Mesendoderm (in vitro differentiated cells): Measurements from ENCODE around the gene DAGLA.

Experiments
- DNase-seq: peaks from one replicate; pipeline ENCODE4 v3.0.0; 2013
- H2AK5ac ChIP-seq: 2 replicates; pipeline ENCODE4 v1.6.1; 2013; ENCODE audit warnings: low read length, inconsistent platforms
- H2BK120ac ChIP-seq: 2 replicates; pipeline ENCODE4 v1.6.1; 2013; ENCODE audit warnings: low read depth, mild to moderate bottlenecking, low read length, moderate library complexity, mixed read lengths
- H2BK15ac ChIP-seq: replicated peaks from 2 replicates; pipeline ENCODE4 v1.6.1; 2013; ENCODE audit warnings: low read depth, mild to moderate bottlenecking, moderate library complexity
- H2BK5ac ChIP-seq: 2 replicates; pipeline ENCODE4 v1.6.1; 2013; ENCODE audit warnings: low read length, inconsistent platforms
- H3K18ac ChIP-seq: 2 replicates; pipeline ENCODE4 v1.6.1; 2013; ENCODE audit warnings: mild to moderate bottlenecking, low read length, mixed read lengths
- H3K23ac ChIP-seq: one replicate; pipeline ENCODE4 v1.6.1; 2013; ENCODE audit warnings: low read length
- H3K27ac ChIP-seq: 2 replicates; pipeline ENCODE4 v1.5.1; 2013; ENCODE audit warnings: low read depth, mild to moderate bottlenecking, inconsistent platforms, low read length, moderate library complexity
- H3K27me3 ChIP-seq: 2 replicates; pipeline ENCODE4 v1.6.1; 2013; ENCODE audit warnings: low read length, control low read depth, mild to moderate bottlenecking, inconsistent platforms; ENCODE audit not compliant: insufficient read depth, poor library complexity
- H3K36me3 ChIP-seq: 2 replicates; pipeline ENCODE4 v1.6.1; 2013; ENCODE audit warnings: low read length, inconsistent platforms; ENCODE audit not compliant: control insufficient read depth, insufficient read depth
- H3K4ac ChIP-seq: one replicate; pipeline ENCODE4 v1.6.1; 2013; ENCODE audit warnings: low read depth, mild to moderate bottlenecking, low read length, moderate library complexity
- H3K4me1 ChIP-seq: 2 replicates; pipeline ENCODE4 v1.6.1; 2013; ENCODE audit warnings: low read depth, low read length, inconsistent platforms; ENCODE audit not compliant: control insufficient read depth
- H3K4me2 ChIP-seq: 2 replicates; pipeline ENCODE4 v1.6.1; 2013; ENCODE audit warnings: low read length
- H3K4me3 ChIP-seq: 2 replicates; pipeline ENCODE4 v1.5.1; 2013; ENCODE audit warnings: mild to moderate bottlenecking, low read length
- H3K56ac ChIP-seq: one replicate; pipeline ENCODE4 v1.6.1; 2013; ENCODE audit warnings: low read length
- H3K79me1 ChIP-seq: 2 replicates; pipeline ENCODE4 v1.6.1; 2013; ENCODE audit warnings: low read length, inconsistent platforms
- H3K79me2 ChIP-seq: 2 replicates; pipeline ENCODE4 v1.6.1; 2013; ENCODE audit warnings: mild to moderate bottlenecking, low read length; ENCODE audit not compliant: control insufficient read depth, insufficient read depth
- H3K9ac ChIP-seq: 2 replicates; pipeline ENCODE4 v1.6.1; 2013; ENCODE audit warnings: low read length, inconsistent platforms
- H4K5ac ChIP-seq: one replicate; pipeline ENCODE4 v1.6.1; 2013; ENCODE audit warnings: low read length
- H4K8ac ChIP-seq: one replicate; pipeline ENCODE4 v1.6.1; 2013; ENCODE audit warnings: low read depth, mild to moderate bottlenecking, control low read depth, low read length, moderate library complexity
- WGBS: extraction: QIAGEN DNeasy Blood & Tissue Kit; methylation state at CpG from one replicate; pipeline ENCODE4 v1.1.7; 2013; ENCODE audit warnings: low lambda C conversion rate, missing lambda C conversion rate; ENCODE audit not compliant: insufficient coverage; ENCODE audit errors: extremely low coverage; 5-methylcytosine and 5-hydroxymethylcytosine counted together

DAGLA gene

GRCh38 chr11:61762223-61762615 lies 82.0 kb downstream of the DAGLA start:
- H2AK5ac ChIP-seq, result no peak overlapping the region
- no peak overlapping the region for H3K56ac ChIP-seq
- H3K23ac ChIP-seq, result no peak overlapping the region
- no peak overlapping the region for H2BK15ac ChIP-seq
- no peak overlapping the region for H2BK120ac ChIP-seq
- H3K4me2 ChIP-seq, result no peak overlapping the region
- H4K8ac ChIP-seq, result no peak overlapping the region
- H3K4ac ChIP-seq, result no peak overlapping the region
- no peak overlapping the region for H3K27ac ChIP-seq
- H3K79me1 ChIP-seq, result no peaks in the 10 kb centered on the region
- WGBS, result no CpG with 5 or more reads among the region's 10 CpGs
- H3K79me2 ChIP-seq, result no peaks in the 10 kb centered on the region
- no peak overlapping the region for H3K9ac ChIP-seq
- no peaks in the 10 kb centered on the region for H3K4me1 ChIP-seq
- H3K18ac ChIP-seq, result no peak overlapping the region
- no peak overlapping the region for H2BK5ac ChIP-seq
- no peak overlapping the region for H4K5ac ChIP-seq
- no peak for DNase-seq
- no peaks in the 10 kb centered on the region for H3K36me3 ChIP-seq
- no peak overlapping the region for H3K4me3 ChIP-seq
- H3K27me3 ChIP-seq, result no peaks in the 10 kb centered on the region

DNA sequence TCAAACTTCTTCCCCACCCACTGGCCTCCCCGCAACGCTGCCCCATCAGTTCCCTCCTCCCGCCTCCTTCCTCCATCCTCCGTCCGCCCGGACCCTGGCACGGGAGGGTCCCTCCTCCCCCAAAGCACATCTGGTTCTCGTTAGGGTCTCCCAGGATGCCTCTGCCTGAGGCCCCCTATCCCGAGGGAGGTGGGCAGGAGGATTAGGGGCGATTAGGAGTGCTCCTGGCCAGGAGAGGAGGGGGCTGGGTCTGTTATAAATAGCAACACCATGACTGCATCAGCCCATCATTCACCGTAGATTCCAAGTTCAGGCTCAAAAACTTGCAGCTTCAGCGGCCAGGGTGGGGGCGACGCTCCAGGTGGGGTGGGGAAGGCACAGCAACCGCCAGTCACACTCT lies 82.6 kb downstream of the DAGLA start:
- Histone ChIP-seq H3K27me3 (no peaks in the 10 kb centered on the region), H3K23ac (no peak overlapping the region), H4K8ac (no peak overlapping the region), H3K4me3 (no peak overlapping the region), H3K36me3 (no peaks in the 10 kb centered on the region), H3K18ac (no peak overlapping the region), H3K56ac (no peak overlapping the region), H3K4me1 (no peaks in the 10 kb centered on the region), H3K79me2 (no peaks in the 10 kb centered on the region), H2BK15ac (no peak overlapping the region), H2AK5ac (no peak overlapping the region), H3K4me2 (no peak overlapping the region), H2BK120ac (no peak overlapping the region), H3K79me1 (no peaks in the 10 kb centered on the region), H2BK5ac (no peak overlapping the region), H3K9ac (no peak overlapping the region), H3K4ac (no peak overlapping the region), H3K27ac (no peak overlapping the region), H4K5ac (no peak overlapping the region)
- WGBS, result no CpG with 5 or more reads among the region's 15 CpGs
- DNase-seq, result no peak

GRCh38 chr11:61763930-61764605 lies 83.9 kb downstream of the DAGLA start:
- Histone ChIP-seq H3K4ac (no peak overlapping the region), H3K79me1 (no peaks in the 10 kb centered on the region), H3K27me3 (no peaks in the 10 kb centered on the region), H2BK120ac (no peak overlapping the region), H2BK15ac (no peak overlapping the region), H3K79me2 (no peaks in the 10 kb centered on the region), H3K56ac (no peak overlapping the region), H2BK5ac (no peak overlapping the region), H3K18ac (no peak overlapping the region), H3K4me1 (no peaks in the 10 kb centered on the region), H4K8ac (no peak overlapping the region), H3K4me3 (no peak overlapping the region), H3K23ac (no peak overlapping the region), H4K5ac (no peak overlapping the region), H3K36me3 (no peaks in the 10 kb centered on the region), H3K4me2 (no peak overlapping the region), H2AK5ac (no peak overlapping the region), H3K27ac (no peak overlapping the region), H3K9ac (no peak overlapping the region)
- DNase-seq, result no peak
- no CpG with 5 or more reads among the region's 23 CpGs for WGBS

GRCh38 chr11:61764606-61765260 lies 84.5 kb downstream of the DAGLA start:
- Histone ChIP-seq H3K4me1 (no peaks in the 10 kb centered on the region), H3K36me3 (no peaks in the 10 kb centered on the region), H3K56ac (no peak overlapping the region), H3K79me2 (no peaks in the 10 kb centered on the region), H3K4me3 (no peak overlapping the region), H2BK15ac (no peak overlapping the region), H3K4me2 (no peak overlapping the region), H3K18ac (no peak overlapping the region), H4K5ac (no peak overlapping the region), H3K79me1 (no peaks in the 10 kb centered on the region), H4K8ac (no peak overlapping the region), H2BK120ac (no peak overlapping the region), H3K4ac (no peak overlapping the region), H2BK5ac (no peak overlapping the region), H3K27me3 (no peaks in the 10 kb centered on the region), H2AK5ac (no peak overlapping the region), H3K9ac (no peak overlapping the region), H3K23ac (no peak overlapping the region), H3K27ac (no peak overlapping the region)
- DNase-seq, result no peak
- no CpG with 5 or more reads among the region's 22 CpGs for WGBS

DNA sequence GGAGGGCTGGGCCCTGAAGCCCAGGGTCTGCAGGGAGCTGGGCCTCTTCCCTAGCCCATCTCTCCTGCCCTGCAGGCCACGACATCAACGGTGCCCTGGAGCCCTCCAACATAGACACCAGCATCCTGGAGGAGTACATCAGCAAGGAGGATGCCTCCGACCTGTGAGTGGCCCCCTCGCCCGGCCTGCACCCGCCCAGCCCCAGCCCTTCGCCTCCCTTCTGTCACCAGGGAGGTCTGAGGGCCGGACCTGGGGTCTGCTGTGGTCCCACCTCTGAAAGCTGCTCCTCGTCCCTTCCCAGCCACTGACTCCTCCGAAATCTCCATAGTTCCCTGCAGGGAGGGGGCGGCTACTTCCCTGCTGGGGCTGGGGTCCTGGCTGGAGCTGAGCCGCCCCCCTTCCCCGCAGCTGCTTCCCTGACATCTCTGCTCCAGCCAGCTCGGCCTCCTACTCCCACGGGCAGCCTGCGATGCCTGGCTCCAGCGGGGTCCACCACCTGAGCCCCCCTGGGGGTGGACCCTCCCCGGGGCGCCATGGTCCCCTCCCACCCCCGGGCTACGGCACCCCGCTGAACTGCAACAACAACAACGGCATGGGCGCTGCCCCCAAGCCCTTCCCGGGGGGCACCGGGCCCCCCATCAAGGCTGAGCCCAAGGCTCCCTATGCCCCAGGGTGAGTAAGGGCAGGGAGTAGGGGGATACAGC lies 85.5 kb downstream of the DAGLA start:
- Histone ChIP-seq H4K5ac (no peak overlapping the region), H2AK5ac (no peak overlapping the region), H3K4me1 (no peaks in the 10 kb centered on the region), H4K8ac (no peak overlapping the region), H3K4me3 (no peak overlapping the region), H3K4ac (no peak overlapping the region), H3K9ac (no peak overlapping the region), H3K27me3 (no peaks in the 10 kb centered on the region), H3K36me3 (no peaks in the 10 kb centered on the region), H3K18ac (no peak overlapping the region), H3K79me1 (no peaks in the 10 kb centered on the region), H3K56ac (no peak overlapping the region), H3K79me2 (no peaks in the 10 kb centered on the region), H3K23ac (no peak overlapping the region), H3K4me2 (no peak overlapping the region), H2BK5ac (no peak overlapping the region), H2BK120ac (no peak overlapping the region), H3K27ac (no peak overlapping the region), H2BK15ac (no peak overlapping the region)
- WGBS, result no CpG with 5 or more reads among the region's 26 CpGs
- DNase-seq, result no peak
